HT-29 (cell line): ENCODE data around the gene PDE1A. TPM values are rescaled to one million over a fixed set of nuclear protein-coding genes. Genes with fewer than 3 reads are reported as not detected.

Source experiments
- DNase-seq: peaks from one replicate; pipeline ENCODE4 v3.0.0-alpha.2; 2015; ENCODE audit warnings: low spot score
- total RNA-seq: library from RNA; depleted of rRNA; stranded (reverse); fragments of >200 nt; shearing (Covaris generic); gene quantifications from 2 replicates; pipeline ENCODE4 v1.2.3, GENCODE V29; 2014

PDE1A gene
- total RNA-seq, 1 experiment from 2014 or later, result not detected

- DNase-seq, result no peak
These were observed 67.5 kb downstream of the PDE1A start for GRCh38 chr2:182359027-182359989.

GRCh38 chr2:182358601-182359000 lies 68.2 kb downstream of the PDE1A start:
- no peak for DNase-seq

GRCh38 chr2:182355815-182356214 lies 71.0 kb downstream of the PDE1A start:
- DNase-seq, result no peak

- no peak for DNase-seq
These were observed 75.4 kb downstream of the PDE1A start for GRCh38 chr2:182351427-182351826.

- DNase-seq, result no peak
These were observed 77.6 kb downstream of the PDE1A start for GRCh38 chr2:182349268-182349667.

- no peak for DNase-seq
These were observed 81.5 kb downstream of the PDE1A start for GRCh38 chr2:182345384-182345783.

- DNase-seq, result no peak
These were observed 96.2 kb downstream of the PDE1A start for GRCh38 chr2:182330451-182331305.

GRCh38 chr2:182324665-182325064 lies 102.2 kb downstream of the PDE1A start:
- DNase-seq, result no peak

GRCh38 chr2:182321096-182321495 lies 105.7 kb downstream of the PDE1A start:
- no peak for DNase-seq

GRCh38 chr2:182319556-182320505 lies 107.0 kb downstream of the PDE1A start:
- DNase-seq, result no peak

GRCh38 chr2:182318466-182319220 lies 108.2 kb downstream of the PDE1A start:
- no peak for DNase-seq

GRCh38 chr2:182316950-182317349 lies 109.9 kb downstream of the PDE1A start:
- DNase-seq, result no peak

GRCh38 chr2:182302972-182303371 lies 123.9 kb downstream of the PDE1A start:
- DNase-seq, result no peak

GRCh38 chr2:182302174-182302573 lies 124.7 kb downstream of the PDE1A start:
- no peak for DNase-seq

- no peak for DNase-seq
These were observed 125.7 kb downstream of the PDE1A start for GRCh38 chr2:182301093-182301492.

GRCh38 chr2:182300608-182301007 lies 126.2 kb downstream of the PDE1A start:
- no peak for DNase-seq

- no peak for DNase-seq
These were observed 127.2 kb downstream of the PDE1A start for GRCh38 chr2:182299632-182300031.

GRCh38 chr2:182298456-182298855 lies 128.4 kb downstream of the PDE1A start:
- DNase-seq, result no peak

- no peak for DNase-seq
These were observed 135.5 kb downstream of the PDE1A start for GRCh38 chr2:182291296-182291695.

GRCh38 chr2:182283512-182283911 lies 143.3 kb downstream of the PDE1A start:
- DNase-seq, result no peak
